ENCODE results near the gene NRP1. TPM values are rescaled to one million over a fixed set of nuclear protein-coding genes. Genes with fewer than 3 reads are reported as not detected.
A peak's percentile ranks its signal among the peaks of the same experiment; 100 is the strongest.

NRP1 gene
- total and polyA plus RNA-seq, 4 donors: 18.5 to 188 (median 71.7) TPM

GRCh38 chr10:33289776-33290175 is 44.7 kb downstream of the NRP1 start:
- ATAC-seq (ENCODE audit: insufficient read depth, low FRiP score) (no peak), DNase-seq (no peak)
- 92 to 94% methylated on average over 8 of the region's 8 CpGs for WGBS, 2 donors
- Histone ChIP-seq H3K4me3 (no peak overlapping the region), H3K4me1 (ENCODE audit: control insufficient read depth in 5 of 5, insufficient read depth in 5 of 5, low read length in 5 of 5) (peaks cover 0 to 60% (median 9%) of the 10 kb centered on the region in 5 donors), H3K9ac (ENCODE audit: insufficient read depth in 1 of 2, low read length in 2 of 2) (no peak overlapping the region), H3K27me3 (ENCODE audit: control insufficient read depth in 3 of 3, insufficient read depth in 3 of 3, low read length in 2 of 3) (no peaks in the 10 kb centered on the region), H3K9me3 (ENCODE audit: control insufficient read depth in 4 of 4, insufficient read depth in 3 of 4, low read length in 3 of 4) (no peaks in the 10 kb centered on the region), H3K36me3 (ENCODE audit: control insufficient read depth in 4 of 4, insufficient read depth in 4 of 4, low read length in 4 of 4) (peaks cover 0 to 17% (median 5%) of the 10 kb centered on the region in 4 donors), H3K27ac (ENCODE audit: low read depth in 1 of 2, low read length in 1 of 2) (peak overlapping the region in 1 of 2 donors; percentile 9)
- TF ChIP-seq CTCF (IDR thresholded peaks at IDR 0.05; ENCODE audit: control extremely low read depth, extremely low read depth): no peak

GRCh38 chr10:33288127-33288526 is 46.3 kb downstream of the NRP1 start:
- TF ChIP-seq CTCF (IDR thresholded peaks at IDR 0.05; ENCODE audit: control extremely low read depth, extremely low read depth): no peak
- no peak for DNase-seq
- peak overlapping the region in 1 of 2 donors; percentile 26 for H3K27ac ChIP-seq (ENCODE audit: low read depth in 1 of 2, low read length in 1 of 2)
- no peak for ATAC-seq (ENCODE audit: insufficient read depth, low FRiP score)
- WGBS, 2 donors: 90 to 91% methylated on average over 3 of the region's 3 CpGs
- H3K9me3 ChIP-seq (ENCODE audit: control insufficient read depth in 4 of 4, insufficient read depth in 3 of 4, low read length in 3 of 4): no peaks in the 10 kb centered on the region
- H3K4me3 ChIP-seq: no peak overlapping the region
- H3K4me1 ChIP-seq (ENCODE audit: control insufficient read depth in 5 of 5, insufficient read depth in 5 of 5, low read length in 5 of 5): peaks cover 0 to 60% (median 9%) of the 10 kb centered on the region in 5 donors
- no peak overlapping the region for H3K9ac ChIP-seq (ENCODE audit: insufficient read depth in 1 of 2, low read length in 2 of 2)
- peaks cover 0 to 11% (median 3%) of the 10 kb centered on the region in 4 donors for H3K36me3 ChIP-seq (ENCODE audit: control insufficient read depth in 4 of 4, insufficient read depth in 4 of 4, low read length in 4 of 4)
- H3K27me3 ChIP-seq (ENCODE audit: control insufficient read depth in 3 of 3, insufficient read depth in 3 of 3, low read length in 2 of 3): no peaks in the 10 kb centered on the region

- ATAC-seq (ENCODE audit: insufficient read depth, low FRiP score) (no peak), DNase-seq (no peak)
- Histone ChIP-seq H3K27me3 (ENCODE audit: control insufficient read depth in 3 of 3, insufficient read depth in 3 of 3, low read length in 2 of 3) (no peaks in the 10 kb centered on the region), H3K9me3 (ENCODE audit: control insufficient read depth in 4 of 4, insufficient read depth in 3 of 4, low read length in 3 of 4) (no peaks in the 10 kb centered on the region), H3K9ac (ENCODE audit: insufficient read depth in 1 of 2, low read length in 2 of 2) (no peak overlapping the region), H3K27ac (ENCODE audit: low read depth in 1 of 2, low read length in 1 of 2) (no peak overlapping the region), H3K4me1 (ENCODE audit: control insufficient read depth in 5 of 5, insufficient read depth in 5 of 5, low read length in 5 of 5) (peaks cover 0 to 56% (median 8%) of the 10 kb centered on the region in 5 donors), H3K36me3 (ENCODE audit: control insufficient read depth in 4 of 4, insufficient read depth in 4 of 4, low read length in 4 of 4) (peaks cover 0 to 11% (median 3%) of the 10 kb centered on the region in 4 donors), H3K4me3 (no peak overlapping the region)
- 78 to 81% methylated on average over 2 of the region's 2 CpGs for WGBS, 2 donors
- TF ChIP-seq CTCF (IDR thresholded peaks at IDR 0.05; ENCODE audit: control extremely low read depth, extremely low read depth): no peak
Measured at GRCh38 chr10:33287112-33287511, 47.4 kb downstream of the NRP1 start.

Data from lung (tissue), 12 donors.